T-helper 2 cell treated with Interferon-gamma antibody and Interleukin-4, amounts not matched to agents 5 μg/mL and 100 μg/mL, for 36 hours (primary cell): ENCODE data around the gene NUMBL.

Source experiments
- DNase-seq: peaks from one replicate; pipeline ENCODE4 v3.0.0; 2021; ENCODE audit warnings: low spot score
- H3K27ac Mint-ChIP-seq: one replicate; pipeline ENCODE4 v1.8.0; 2021; ENCODE audit warnings: mild to moderate bottlenecking, mixed read lengths
- H3K27me3 Mint-ChIP-seq: one replicate; pipeline ENCODE4 v1.8.0; 2021; ENCODE audit warnings: low read depth, mixed read lengths
- H3K36me3 Mint-ChIP-seq: one replicate; pipeline ENCODE4 v1.8.0; 2021; ENCODE audit warnings: low read depth, mixed read lengths
- H3K4me1 Mint-ChIP-seq: one replicate; pipeline ENCODE4 v1.8.0; 2021; ENCODE audit warnings: low read depth, mixed read lengths
- H3K4me3 Mint-ChIP-seq: one replicate; pipeline ENCODE4 v1.8.0; 2022; ENCODE audit warnings: mild to moderate bottlenecking, moderate library complexity, mixed read lengths
- H3K9me3 Mint-ChIP-seq: one replicate; pipeline ENCODE4 v1.8.0; 2021; ENCODE audit warnings: mixed read lengths

NUMBL gene

DNA sequence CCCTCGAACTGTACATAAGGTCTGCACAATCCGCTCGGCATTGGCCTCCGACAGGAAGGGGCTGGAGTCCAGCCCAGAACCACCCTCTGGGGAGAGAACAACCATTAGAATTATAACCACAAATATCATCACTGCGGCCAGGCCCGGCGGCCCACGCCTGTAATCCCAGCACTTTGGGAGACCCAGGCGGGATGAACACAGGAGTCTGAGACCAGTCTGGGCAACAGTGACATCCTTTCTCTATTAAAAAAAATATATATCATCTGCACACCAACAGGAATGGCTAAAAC lies 14.9 kb upstream of the NUMBL start:
- H3K36me3 Mint-ChIP-seq, result peaks cover 30% of the 10 kb centered on the region
- no peaks in the 10 kb centered on the region for H3K9me3 Mint-ChIP-seq
- no peak overlapping the region for H3K27ac Mint-ChIP-seq
- peaks cover 2% of the 10 kb centered on the region for H3K4me1 Mint-ChIP-seq
- DNase-seq, result no peak
- H3K4me3 Mint-ChIP-seq, result no peak overlapping the region
- no peaks in the 10 kb centered on the region for H3K27me3 Mint-ChIP-seq

DNA sequence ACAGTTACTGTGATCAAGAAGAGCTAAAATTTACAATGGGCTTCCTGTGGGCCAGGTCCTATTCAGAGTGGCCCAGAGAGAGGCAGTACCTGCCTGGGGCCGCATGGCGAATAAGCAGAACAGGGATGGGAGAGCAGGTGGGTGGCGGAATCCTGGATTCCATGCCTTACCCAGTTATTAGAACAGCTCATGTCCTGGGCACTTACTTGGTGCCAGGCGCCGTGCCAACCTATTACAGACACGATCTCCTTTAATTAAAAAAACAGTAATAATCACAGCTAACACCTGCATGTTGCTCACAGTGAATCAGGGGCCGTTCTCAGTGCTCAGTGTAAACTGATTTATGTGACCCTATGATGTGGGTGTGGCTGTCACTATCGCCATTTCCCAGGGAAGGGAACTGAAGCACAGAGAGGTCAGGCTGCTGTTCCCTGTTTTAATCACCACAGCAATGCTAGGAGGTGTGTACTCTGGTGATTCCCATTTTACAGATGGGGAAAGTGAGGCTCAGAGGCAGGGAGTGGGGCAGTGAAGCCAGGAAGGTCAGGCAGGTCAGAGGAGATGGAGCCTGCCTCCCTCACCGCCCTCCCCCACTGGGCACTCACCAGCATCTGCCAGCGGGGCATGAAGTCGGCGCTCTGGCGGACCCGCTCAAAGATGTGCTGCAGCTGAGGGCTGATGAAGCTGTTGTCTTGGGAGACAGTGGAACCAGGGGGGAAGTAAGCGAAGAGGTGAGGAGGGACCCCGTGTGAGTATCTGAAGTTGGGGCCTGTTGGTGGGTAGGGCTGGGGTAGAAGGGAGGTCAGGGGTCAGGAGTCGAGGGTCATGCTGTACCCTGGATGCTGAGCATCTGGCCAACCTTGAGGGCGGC lies 14.3 kb upstream of the NUMBL start:
- no peak for DNase-seq
- Mint-ChIP-seq H3K9me3 (no peaks in the 10 kb centered on the region), H3K4me3 (no peak overlapping the region), H3K27me3 (no peaks in the 10 kb centered on the region), H3K27ac (no peak overlapping the region), H3K36me3 (peaks cover 30% of the 10 kb centered on the region), H3K4me1 (peaks cover 2% of the 10 kb centered on the region)

DNA sequence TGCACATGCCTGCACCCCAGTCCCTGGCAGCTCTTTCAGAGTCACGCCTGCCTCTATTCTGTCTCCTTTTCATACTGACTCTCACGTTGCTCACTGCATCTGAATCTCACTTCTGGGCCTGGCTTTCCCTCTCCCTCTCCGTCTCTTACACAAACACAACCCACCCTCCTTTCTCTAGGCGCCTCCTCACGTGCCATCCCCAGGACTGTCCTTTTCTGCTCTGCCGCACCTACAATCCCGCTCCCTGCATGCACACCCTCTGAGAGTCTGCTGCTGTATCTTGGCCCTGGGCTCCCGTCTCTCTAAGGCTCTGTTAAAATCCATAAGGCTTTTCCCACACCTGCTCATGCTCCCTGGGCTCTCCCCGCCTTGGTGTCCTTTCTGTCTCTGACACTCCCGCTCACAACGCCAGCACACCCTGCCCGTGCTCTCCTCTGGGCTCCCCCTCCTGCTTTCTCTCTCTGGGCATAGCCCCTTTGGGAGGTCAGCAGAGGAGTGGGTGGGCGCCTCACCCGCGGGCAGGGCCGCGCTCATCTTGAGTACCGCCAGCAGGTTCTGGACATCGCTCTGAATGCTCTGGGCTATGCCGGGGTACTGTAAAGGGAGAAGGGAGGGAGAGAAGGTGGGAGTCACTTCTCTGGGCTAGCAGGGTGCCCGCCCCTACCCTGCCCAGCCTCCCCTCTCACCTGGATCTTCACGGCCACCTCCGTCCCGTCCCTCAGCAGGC lies 12.7 kb upstream of the NUMBL start:
- H3K9me3 Mint-ChIP-seq, result no peaks in the 10 kb centered on the region
- peaks cover 25% of the 10 kb centered on the region for H3K36me3 Mint-ChIP-seq

GRCh38 chr19:40702337-40703012 lies 12.0 kb upstream of the NUMBL start:
- H3K4me3 Mint-ChIP-seq, result no peak overlapping the region
- H3K27ac Mint-ChIP-seq, result no peak overlapping the region
- no peaks in the 10 kb centered on the region for H3K27me3 Mint-ChIP-seq
- DNase-seq, result no peak
- H3K36me3 Mint-ChIP-seq, result peaks cover 25% of the 10 kb centered on the region
- peaks cover 2% of the 10 kb centered on the region for H3K4me1 Mint-ChIP-seq
- no peaks in the 10 kb centered on the region for H3K9me3 Mint-ChIP-seq

More for the DNA sequence above, 12.7 kb upstream of the NUMBL start:
- Mint-ChIP-seq H3K4me3 (no peak overlapping the region), H3K27me3 (no peaks in the 10 kb centered on the region), H3K4me1 (peaks cover 2% of the 10 kb centered on the region), H3K27ac (no peak overlapping the region)
- no peak for DNase-seq

- Mint-ChIP-seq H3K27me3 (no peaks in the 10 kb centered on the region), H3K4me3 (no peak overlapping the region), H3K9me3 (no peaks in the 10 kb centered on the region), H3K27ac (no peak overlapping the region), H3K4me1 (no peaks in the 10 kb centered on the region), H3K36me3 (peaks cover 22% of the 10 kb centered on the region)
- no peak for DNase-seq
Measured at GRCh38 chr19:40701758-40702157, 11.3 kb upstream of the NUMBL start.

- H3K4me3 Mint-ChIP-seq, result no peak overlapping the region
- H3K9me3 Mint-ChIP-seq, result no peaks in the 10 kb centered on the region
- no peaks in the 10 kb centered on the region for H3K27me3 Mint-ChIP-seq
- H3K36me3 Mint-ChIP-seq, result peaks cover 21% of the 10 kb centered on the region
- H3K27ac Mint-ChIP-seq, result no peak overlapping the region
- no peak for DNase-seq
- H3K4me1 Mint-ChIP-seq, result no peaks in the 10 kb centered on the region
Measured at GRCh38 chr19:40700083-40700482, 9.6 kb upstream of the NUMBL start.

DNA sequence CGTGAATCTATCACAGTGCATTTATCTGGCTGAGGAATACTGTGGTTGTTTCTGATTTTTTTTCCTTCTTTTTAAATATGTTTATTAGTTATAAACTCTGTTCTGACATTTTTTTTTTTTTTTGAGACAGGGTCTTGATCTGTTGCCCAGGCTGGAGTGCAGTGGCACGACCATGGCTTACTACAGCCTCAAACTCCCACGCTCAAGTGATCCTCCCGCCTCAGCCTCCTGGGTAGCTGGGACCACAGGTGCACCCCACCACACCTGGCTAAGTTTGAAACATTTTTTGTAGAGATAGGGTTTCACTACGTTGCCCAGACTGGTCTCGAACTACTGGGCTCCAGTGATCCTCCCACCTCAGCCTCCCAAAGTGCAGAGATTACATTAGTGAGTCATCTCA lies 6.6 kb upstream of the NUMBL start:
- H3K27ac Mint-ChIP-seq, result no peak overlapping the region
- peaks cover 8% of the 10 kb centered on the region for H3K36me3 Mint-ChIP-seq
- no peaks in the 10 kb centered on the region for H3K4me1 Mint-ChIP-seq
- no peaks in the 10 kb centered on the region for H3K9me3 Mint-ChIP-seq
- no peak for DNase-seq
- no peak overlapping the region for H3K4me3 Mint-ChIP-seq
- H3K27me3 Mint-ChIP-seq, result no peaks in the 10 kb centered on the region

GRCh38 chr19:40695881-40696280 lies 5.4 kb upstream of the NUMBL start:
- Mint-ChIP-seq H3K27ac (no peak overlapping the region), H3K4me1 (no peaks in the 10 kb centered on the region), H3K4me3 (no peak overlapping the region), H3K27me3 (no peaks in the 10 kb centered on the region), H3K36me3 (peaks cover 8% of the 10 kb centered on the region), H3K9me3 (no peaks in the 10 kb centered on the region)
- DNase-seq, result no peak

DNA sequence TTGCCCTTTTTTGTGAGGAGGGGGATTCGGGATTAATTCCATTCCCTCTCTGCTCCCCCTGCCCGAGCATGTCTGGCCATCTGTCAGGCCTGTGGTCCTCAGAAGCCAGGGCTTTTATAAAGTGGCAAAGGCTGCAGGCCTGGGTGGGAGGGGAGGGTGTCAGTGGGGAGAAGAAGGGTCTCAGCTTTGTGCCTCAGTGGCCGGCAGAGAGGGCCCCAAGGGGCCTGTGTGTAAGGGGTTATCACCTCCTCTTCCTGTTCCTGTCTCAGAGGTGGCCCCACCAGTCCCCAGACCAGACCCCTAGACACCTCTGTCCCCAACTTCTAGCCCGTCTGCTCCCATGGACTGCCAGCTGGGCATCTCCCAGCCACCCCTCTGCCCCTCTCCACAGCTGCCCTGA lies 3.4 kb upstream of the NUMBL start:
- DNase-seq, result no peak
- Mint-ChIP-seq H3K27ac (no peak overlapping the region), H3K4me3 (no peak overlapping the region), H3K36me3 (peaks cover 3% of the 10 kb centered on the region), H3K4me1 (peaks cover 2% of the 10 kb centered on the region), H3K9me3 (no peaks in the 10 kb centered on the region), H3K27me3 (no peaks in the 10 kb centered on the region)

DNA sequence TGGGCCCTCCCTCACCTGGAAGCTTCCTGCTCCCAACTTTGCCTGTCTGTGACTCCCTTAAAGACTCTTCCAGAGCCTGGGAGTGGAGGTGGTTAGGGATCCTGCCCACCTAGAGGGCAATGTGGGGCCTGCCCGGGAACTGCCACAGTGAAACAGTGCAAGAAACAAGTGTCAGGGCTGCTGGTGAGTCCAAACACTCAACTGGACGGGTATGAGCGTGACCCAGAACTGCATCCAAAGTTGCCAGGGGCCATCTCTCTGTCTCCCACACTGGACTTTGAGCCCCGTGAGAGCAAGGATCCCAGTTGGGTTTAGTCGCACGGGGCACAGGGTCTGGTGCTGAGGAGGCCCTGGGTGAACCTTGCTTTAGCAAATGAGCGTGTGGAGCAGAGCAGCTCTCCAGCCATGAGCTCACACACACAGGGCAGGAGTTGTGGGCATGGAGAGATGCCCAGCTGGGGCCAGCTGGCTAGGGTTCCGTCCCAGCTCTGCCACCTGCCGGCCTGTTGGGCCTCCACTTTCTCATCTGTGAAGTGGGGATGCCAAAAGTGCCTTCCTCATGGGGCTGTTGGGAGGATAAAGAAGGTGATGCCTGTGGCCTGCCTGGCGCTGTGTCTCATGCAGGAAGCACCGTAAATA lies 2.8 kb upstream of the NUMBL start:
- no peaks in the 10 kb centered on the region for H3K27me3 Mint-ChIP-seq
- H3K36me3 Mint-ChIP-seq, result peaks cover 3% of the 10 kb centered on the region
- no peaks in the 10 kb centered on the region for H3K9me3 Mint-ChIP-seq
- no peak overlapping the region for H3K4me3 Mint-ChIP-seq
- DNase-seq, result no peak
- peaks cover 2% of the 10 kb centered on the region for H3K4me1 Mint-ChIP-seq
- peak overlapping the region; percentile 49 for H3K27ac Mint-ChIP-seq

DNA sequence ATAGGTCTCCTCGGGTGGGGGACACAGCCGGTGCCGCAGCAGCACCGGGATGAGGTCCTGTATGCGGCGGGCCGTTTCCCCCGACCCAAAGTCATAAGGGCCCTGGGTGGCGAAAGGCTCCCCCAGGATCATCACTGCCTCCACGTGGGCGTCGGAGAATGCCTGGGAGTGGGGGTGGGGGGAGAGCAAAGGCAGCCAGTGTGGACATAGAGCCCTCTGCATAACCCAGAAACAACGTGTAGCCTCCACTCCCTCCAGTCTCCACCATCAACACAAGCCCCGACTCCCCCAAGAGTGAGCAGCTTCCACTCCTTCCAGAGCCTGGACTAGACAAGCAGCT lies 1.7 kb upstream of the NUMBL start:
- H3K4me3 Mint-ChIP-seq, result no peak overlapping the region
- no peak overlapping the region for H3K27ac Mint-ChIP-seq
- H3K36me3 Mint-ChIP-seq, result peaks cover 3% of the 10 kb centered on the region
- H3K27me3 Mint-ChIP-seq, result no peaks in the 10 kb centered on the region
- no peaks in the 10 kb centered on the region for H3K9me3 Mint-ChIP-seq
- peaks cover 2% of the 10 kb centered on the region for H3K4me1 Mint-ChIP-seq
- DNase-seq, result no peak

DNA sequence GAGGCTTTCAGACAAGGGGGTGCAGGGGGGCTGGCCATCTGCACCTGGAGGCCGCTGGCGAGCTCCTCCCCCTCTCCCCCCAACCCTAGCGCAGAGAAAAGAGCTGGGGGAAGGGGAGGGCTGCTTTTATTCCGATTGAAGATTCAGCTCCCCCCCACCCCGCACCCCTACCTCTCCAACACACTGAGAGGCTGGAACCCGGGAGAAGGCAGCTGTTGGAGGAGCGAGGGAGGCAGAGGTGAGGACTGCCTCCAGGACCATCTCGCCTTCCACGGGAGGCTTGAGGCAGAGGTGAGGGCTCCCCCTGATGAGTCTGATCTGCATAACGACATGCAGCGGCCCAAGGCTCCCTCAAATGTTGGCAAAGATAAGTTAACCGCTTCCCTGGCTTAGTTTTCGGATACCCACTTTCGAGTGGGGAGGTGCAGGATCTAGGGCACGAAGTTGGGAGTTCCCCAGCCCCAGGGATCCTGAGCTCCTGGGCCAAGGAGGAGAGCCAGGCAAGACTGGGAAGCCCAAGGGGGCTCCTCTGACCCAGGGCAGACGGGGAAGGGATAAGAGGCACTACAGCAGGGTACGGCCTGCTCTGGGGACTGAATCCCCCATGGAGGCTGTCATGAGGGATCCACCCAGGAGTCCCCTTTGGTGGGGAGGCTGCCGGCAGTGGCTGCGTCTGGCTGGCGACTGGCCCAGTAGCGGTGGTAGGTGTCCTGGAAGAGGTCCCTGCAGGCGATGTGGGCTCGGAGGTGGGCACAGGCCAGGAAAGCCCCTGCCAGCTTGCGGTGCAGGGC lies 1.2 kb upstream of the NUMBL start:
- Mint-ChIP-seq H3K27ac (peak overlapping the region; percentile 87), H3K36me3 (peaks cover 1% of the 10 kb centered on the region), H3K9me3 (no peaks in the 10 kb centered on the region), H3K4me1 (peaks cover 2% of the 10 kb centered on the region), H3K4me3 (peak overlapping the region; percentile 19), H3K27me3 (no peaks in the 10 kb centered on the region)
- no peak for DNase-seq

DNA sequence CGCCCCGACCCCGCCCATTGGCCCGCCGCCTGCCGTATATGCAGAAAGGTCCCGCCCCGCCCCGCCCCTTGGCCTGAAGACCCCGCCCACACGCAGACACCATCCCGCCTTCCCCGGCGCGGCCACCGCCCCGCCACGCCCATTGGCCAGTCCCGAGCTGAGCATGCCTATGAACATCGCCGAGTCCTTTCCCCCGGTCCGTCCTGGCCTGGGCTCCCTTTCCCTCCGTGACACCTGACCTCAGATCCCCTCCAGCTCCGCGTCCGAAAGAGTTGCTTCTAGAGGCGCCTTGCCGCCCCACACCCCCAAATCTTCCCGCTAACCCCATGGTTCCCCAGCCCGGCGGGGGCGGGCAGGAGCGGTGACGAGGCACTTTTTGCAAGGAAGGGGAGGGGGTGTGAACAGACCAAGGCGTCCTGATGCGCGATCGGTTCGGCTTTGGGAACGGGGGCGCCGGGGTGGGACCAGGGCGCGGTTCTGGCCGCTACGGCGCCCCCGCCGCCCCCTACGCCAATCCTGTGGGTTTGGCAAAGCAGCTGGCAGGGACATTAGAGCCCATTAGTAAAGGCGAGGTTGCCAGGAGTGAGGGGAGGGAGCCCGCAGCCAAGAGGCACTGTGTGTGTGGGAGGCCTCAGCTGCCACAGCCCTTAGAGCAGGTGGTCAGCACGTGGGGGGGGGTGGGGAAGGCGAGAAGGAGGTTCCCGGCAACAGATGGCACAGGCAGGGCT lies 406 bp upstream of the NUMBL start:
- Mint-ChIP-seq H3K9me3 (no peaks in the 10 kb centered on the region), H3K4me3 (peak overlapping the region; percentile 83), H3K27me3 (no peaks in the 10 kb centered on the region), H3K27ac (peak overlapping the region; percentile 87), H3K36me3 (peaks cover 2% of the 10 kb centered on the region), H3K4me1 (peaks cover 2% of the 10 kb centered on the region)
- peak; percentile 85 for DNase-seq
